ENCODE measurements around the gene RPL13. TPM values are rescaled to one million over a fixed set of nuclear protein-coding genes. Genes with fewer than 3 reads are reported as not detected.

Gene RPL13
- total RNA-seq, 2 experiments from 2014 or later, result 4,971 to 5,051 TPM

- peaks cover 0 to 4% of the 10 kb centered on the region in 2 experiments for H3K9me3 ChIP-seq (ENCODE audit: control insufficient read depth in 1 of 2, insufficient read depth in 1 of 2, low read length in 2 of 2)
- H3K9me3 Mint-ChIP-seq, result no peaks in the 10 kb centered on the region
- H3K4me1 Mint-ChIP-seq (ENCODE audit: low read depth), result no peaks in the 10 kb centered on the region
- DNase-seq (no peak), ATAC-seq (ENCODE audit: poor library complexity) (no peak)
- no peaks in the 10 kb centered on the region for H3K27me3 Mint-ChIP-seq
- no peaks in the 10 kb centered on the region for H3K27me3 ChIP-seq (ENCODE audit: control insufficient read depth in 1 of 2, insufficient read depth in 2 of 2, low read length in 2 of 2)
- no peak overlapping the region for H3K4me3 ChIP-seq (ENCODE audit: low read length)
- H3K27ac Mint-ChIP-seq, result no peak overlapping the region
- H3K36me3 ChIP-seq (ENCODE audit: insufficient read depth, low read length), result no peaks in the 10 kb centered on the region
- H3K36me3 Mint-ChIP-seq (ENCODE audit: low read depth), result no peaks in the 10 kb centered on the region
- H3K27ac ChIP-seq (ENCODE audit: low read depth in 1 of 2, low read length in 2 of 2), result no peak overlapping the region
- CTCF ChIA-PET, result no interaction called here
- no peak for TF ChIP-seq CTCF (IDR thresholded peaks at IDR 0.05)
- H3K4me1 ChIP-seq (ENCODE audit: insufficient read depth, low read length), result no peaks in the 10 kb centered on the region
- POLR2A ChIA-PET, result no interaction called here
- intact Hi-C loops (cut with DNase I, micrococcal nuclease), result no loop called here
- H3K4me3 Mint-ChIP-seq, result no peak overlapping the region
These were observed 22.9 kb downstream of the RPL13 start for GRCh38 chr16:89583197-89583894.

GRCh38 chr16:89583895-89584644 lies 23.6 kb downstream of the RPL13 start:
- Mint-ChIP-seq H3K27me3 (no peaks in the 10 kb centered on the region), H3K9me3 (no peaks in the 10 kb centered on the region), H3K4me1 (ENCODE audit: low read depth) (no peaks in the 10 kb centered on the region), H3K36me3 (ENCODE audit: low read depth) (no peaks in the 10 kb centered on the region), H3K27ac (no peak overlapping the region), H3K4me3 (no peak overlapping the region)
- intact Hi-C loops (cut with DNase I, micrococcal nuclease), result no loop called here
- ATAC-seq (ENCODE audit: poor library complexity) (no peak), DNase-seq (no peak)
- Histone ChIP-seq H3K27ac (ENCODE audit: low read depth in 1 of 2, low read length in 2 of 2) (no peak overlapping the region), H3K9me3 (ENCODE audit: control insufficient read depth in 1 of 2, insufficient read depth in 1 of 2, low read length in 2 of 2) (peaks cover 0 to 4% of the 10 kb centered on the region in 2 experiments), H3K4me1 (ENCODE audit: insufficient read depth, low read length) (no peaks in the 10 kb centered on the region), H3K27me3 (ENCODE audit: control insufficient read depth in 1 of 2, insufficient read depth in 2 of 2, low read length in 2 of 2) (no peaks in the 10 kb centered on the region), H3K36me3 (ENCODE audit: insufficient read depth, low read length) (no peaks in the 10 kb centered on the region), H3K4me3 (ENCODE audit: low read length) (no peak overlapping the region)
- CTCF ChIA-PET, result no interaction called here
- TF ChIP-seq CTCF (IDR thresholded peaks at IDR 0.05), result no peak
- POLR2A ChIA-PET, result no interaction called here

GRCh38 chr16:89584768-89585549 lies 24.5 kb downstream of the RPL13 start:
- no peak for DNase-seq
- H3K27me3 ChIP-seq (ENCODE audit: control insufficient read depth in 1 of 2, insufficient read depth in 2 of 2, low read length in 2 of 2), result no peaks in the 10 kb centered on the region
- H3K27ac Mint-ChIP-seq, result no peak overlapping the region
- H3K4me3 Mint-ChIP-seq, result no peak overlapping the region
- H3K27me3 Mint-ChIP-seq, result no peaks in the 10 kb centered on the region
- H3K4me1 ChIP-seq (ENCODE audit: insufficient read depth, low read length), result no peaks in the 10 kb centered on the region
- H3K9me3 ChIP-seq (ENCODE audit: control insufficient read depth in 1 of 2, insufficient read depth in 1 of 2, low read length in 2 of 2), result peaks cover 0 to 4% of the 10 kb centered on the region in 2 experiments
- H3K4me3 ChIP-seq (ENCODE audit: low read length), result no peak overlapping the region
- ATAC-seq (ENCODE audit: poor library complexity), result no peak
- H3K9me3 Mint-ChIP-seq, result no peaks in the 10 kb centered on the region
- no peaks in the 10 kb centered on the region for H3K36me3 ChIP-seq (ENCODE audit: insufficient read depth, low read length)
- ChIA-PET POLR2A (no interaction called here), CTCF (no interaction called here)
- TF ChIP-seq CTCF (IDR thresholded peaks at IDR 0.05), result no peak
- H3K36me3 Mint-ChIP-seq (ENCODE audit: low read depth), result no peaks in the 10 kb centered on the region
- H3K27ac ChIP-seq (ENCODE audit: low read depth in 1 of 2, low read length in 2 of 2), result no peak overlapping the region
- intact Hi-C loops (cut with DNase I, micrococcal nuclease), result no loop called here
- H3K4me1 Mint-ChIP-seq (ENCODE audit: low read depth), result no peaks in the 10 kb centered on the region
